RPMI7951 (cell line): Measurements from ENCODE around the gene MT1HL1. TPM values are rescaled to one million over a fixed set of nuclear protein-coding genes. Genes with fewer than 3 reads are reported as not detected.
"Not testable (repeated sequence)": the region's sequence is repeated elsewhere in the genome, so short reads cannot be mapped to it uniquely, and the experiment has no call there.

Experiments
- DNase-seq: peaks from one replicate; pipeline ENCODE4 v3.0.0-alpha.2; 2012; ENCODE audit warnings: low read depth
- total RNA-seq: library from RNA; depleted of rRNA; stranded (reverse); fragments of >200 nt; shearing (Covaris generic); gene quantifications from 2 replicates; pipeline ENCODE4 v1.2.3, GENCODE V29; 2014

MT1HL1 gene
- total RNA-seq, 1 experiment from 2014 or later = not detected

- no peak for DNase-seq
These were observed 12.4 kb upstream of the MT1HL1 start for GRCh38 chr1:237016626-237017025.

GRCh38 chr1:237013608-237014007, 9.4 kb upstream of the MT1HL1 start:
- DNase-seq = no peak

- DNase-seq = peak; percentile 56
These were observed 8.6 kb upstream of the MT1HL1 start for GRCh38 chr1:237012788-237013383.

GRCh38 chr1:237012361-237012760, 8.1 kb upstream of the MT1HL1 start:
- DNase-seq = no peak

GRCh38 chr1:237011432-237011831, 7.2 kb upstream of the MT1HL1 start:
- DNase-seq = no peak

GRCh38 chr1:237009611-237010010, 5.4 kb upstream of the MT1HL1 start:
- DNase-seq = no peak

GRCh38 chr1:237007147-237007881, 3.1 kb upstream of the MT1HL1 start:
- DNase-seq = no peak

GRCh38 chr1:237005674-237006073, 1.4 kb upstream of the MT1HL1 start:
- no peak for DNase-seq

GRCh38 chr1:237003516-237003915, 725 bp downstream of the MT1HL1 start:
- no peak for DNase-seq

GRCh38 chr1:237000191-237000590, 4.0 kb downstream of the MT1HL1 start:
- DNase-seq = no peak

GRCh38 chr1:236998546-236998945, 5.7 kb downstream of the MT1HL1 start:
- no peak for DNase-seq

- DNase-seq = no peak
These were observed 6.4 kb downstream of the MT1HL1 start for GRCh38 chr1:236997882-236998281.

- no peak for DNase-seq
These were observed 6.9 kb downstream of the MT1HL1 start for GRCh38 chr1:236997361-236997760.

GRCh38 chr1:236994450-236994849, 9.8 kb downstream of the MT1HL1 start:
- no peak for DNase-seq

GRCh38 chr1:236992449-236992848, 11.8 kb downstream of the MT1HL1 start:
- no peak for DNase-seq

GRCh38 chr1:236990052-236990445, 14.2 kb downstream of the MT1HL1 start:
- no peak for DNase-seq

- no peak for DNase-seq
These were observed 14.8 kb downstream of the MT1HL1 start for GRCh38 chr1:236989290-236990051.

- no peak for DNase-seq
These were observed 20.4 kb downstream of the MT1HL1 start for GRCh38 chr1:236983818-236984217.

GRCh38 chr1:236982380-236982779, 21.9 kb downstream of the MT1HL1 start:
- no peak for DNase-seq

GRCh38 chr1:236981431-236981830, 22.8 kb downstream of the MT1HL1 start:
- DNase-seq = not testable (repeated sequence)

- DNase-seq = no peak
These were observed 23.6 kb downstream of the MT1HL1 start for GRCh38 chr1:236980673-236981072.

GRCh38 chr1:236979149-236979900, 24.9 kb downstream of the MT1HL1 start:
- DNase-seq = peak; percentile 15
